Measurements from ENCODE around the gene HYAL1.

The HYAL1 gene

GRCh38 chr3:50334339-50335075 lies 31.1 kb upstream of the HYAL1 start:
- in situ Hi-C loops (cut with MboI; ENCODE audit: low sequenced_read_pairs): no loop called here

- in situ Hi-C loops (cut with MboI; ENCODE audit: low sequenced_read_pairs): no loop called here
These were observed 30.5 kb upstream of the HYAL1 start for GRCh38 chr3:50333744-50334328.

- in situ Hi-C loops (cut with MboI; ENCODE audit: low sequenced_read_pairs): no loop called here
These were observed 28.1 kb upstream of the HYAL1 start for GRCh38 chr3:50331364-50331907.

GRCh38 chr3:50330330-50330729 lies 27.0 kb upstream of the HYAL1 start:
- in situ Hi-C loops (cut with MboI; ENCODE audit: low sequenced_read_pairs): no loop called here

- in situ Hi-C loops (cut with MboI; ENCODE audit: low sequenced_read_pairs): no loop called here
These were observed 24.7 kb upstream of the HYAL1 start, which contains the start of gene TUSC2 for GRCh38 chr3:50327943-50328691. TSS of gene TUSC2 (minus strand) at chr3:50328223. CDS start at chr3:50328099, 124 bp downstream.

- in situ Hi-C loops (cut with MboI; ENCODE audit: low sequenced_read_pairs): no loop called here
These were observed 23.8 kb upstream of the HYAL1 start for GRCh38 chr3:50327129-50327528.

GRCh38 chr3:50326182-50326541 lies 22.8 kb upstream of the HYAL1 start:
- in situ Hi-C loops (cut with MboI; ENCODE audit: low sequenced_read_pairs): no loop called here

GRCh38 chr3:50325497-50326181 lies 22.3 kb upstream of the HYAL1 start:
- in situ Hi-C loops (cut with MboI; ENCODE audit: low sequenced_read_pairs): no loop called here

- in situ Hi-C loops (cut with MboI; ENCODE audit: low sequenced_read_pairs): no loop called here
These were observed 21.7 kb upstream of the HYAL1 start for GRCh38 chr3:50325113-50325480.

- in situ Hi-C loops (cut with MboI; ENCODE audit: low sequenced_read_pairs): no loop called here
These were observed 21.2 kb upstream of the HYAL1 start for GRCh38 chr3:50324351-50325112.

- in situ Hi-C loops (cut with MboI; ENCODE audit: low sequenced_read_pairs): no loop called here
These were observed 20.3 kb upstream of the HYAL1 start for GRCh38 chr3:50323614-50324199.

- in situ Hi-C loops (cut with MboI; ENCODE audit: low sequenced_read_pairs): no loop called here
These were observed 19.8 kb upstream of the HYAL1 start for GRCh38 chr3:50323092-50323600.

- in situ Hi-C loops (cut with MboI; ENCODE audit: low sequenced_read_pairs): no loop called here
These were observed 19.2 kb upstream of the HYAL1 start, which contains the start of gene HYAL2 for GRCh38 chr3:50322386-50323091. TSS of gene HYAL2 (minus strand) at chr3:50322745. CDS start at chr3:50320489, 2,256 bp downstream.

GRCh38 chr3:50322115-50322385 lies 18.7 kb upstream of the HYAL1 start:
- in situ Hi-C loops (cut with MboI; ENCODE audit: low sequenced_read_pairs): no loop called here

GRCh38 chr3:50321336-50322114 lies 18.2 kb upstream of the HYAL1 start:
- in situ Hi-C loops (cut with MboI; ENCODE audit: low sequenced_read_pairs): no loop called here

GRCh38 chr3:50320853-50321335 lies 17.5 kb upstream of the HYAL1 start:
- in situ Hi-C loops (cut with MboI; ENCODE audit: low sequenced_read_pairs): no loop called here

- in situ Hi-C loops (cut with MboI; ENCODE audit: low sequenced_read_pairs): no loop called here
These were observed 16.7 kb upstream of the HYAL1 start for GRCh38 chr3:50319894-50320625.
